ENCODE results near the gene SLC19A3.

Gene SLC19A3

DNA sequence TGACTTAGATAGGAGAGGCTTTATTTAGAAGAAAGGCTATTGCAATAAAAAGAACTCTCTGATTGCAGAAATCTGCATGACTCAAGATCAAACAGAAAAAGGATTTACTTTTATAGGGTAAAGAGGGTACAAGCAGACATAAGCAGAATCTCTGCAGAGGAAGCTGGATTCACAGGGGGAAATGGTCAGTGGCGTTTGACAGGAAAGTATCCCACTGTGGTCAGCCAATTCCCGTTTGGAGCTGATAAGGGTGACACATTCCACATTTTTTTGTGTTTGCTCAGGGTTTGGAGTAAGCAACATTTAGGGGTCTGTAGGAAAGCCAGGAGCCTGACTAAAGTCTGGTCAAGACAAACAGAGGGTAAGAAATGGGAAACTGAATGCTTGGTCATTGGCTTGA, 75.2 kb downstream of the SLC19A3 start:
- H3K4me3 ChIP-seq (ENCODE audit: low read depth, low read length): no peak overlapping the region
- H3K36me3 ChIP-seq (ENCODE audit: control insufficient read depth in 2 of 2, insufficient read depth in 1 of 2, low read length in 2 of 2): no peaks in the 10 kb centered on the region
- TF ChIP-seq ZNF311 (tag by site-specific recombination; IDR thresholded peaks at IDR 0.05; ENCODE audit: borderline replicate concordance) (no peak), ZBTB7A (tag by site-specific recombination; IDR thresholded peaks at IDR 0.05; ENCODE audit: low read depth) (no peak), ZNF623 (tag by site-specific recombination; IDR thresholded peaks at IDR 0.05) (no peak)
- no peaks in the 10 kb centered on the region for H3K9me3 ChIP-seq (ENCODE audit: control insufficient read depth, insufficient read depth, low read depth, low read length)
- POLR2A ChIA-PET: no interaction called here
- no peaks in the 10 kb centered on the region for H3K4me1 ChIP-seq (ENCODE audit: control insufficient read depth, insufficient read depth, low read length)
- H3K27ac ChIP-seq (ENCODE audit: extremely low read depth, low read depth, low read length): no peak overlapping the region
- CTCF ChIA-PET: interaction anchor here (0.7 kb wide), 1 partner anchor 16 kb away, joined by 3 read pairs; no protein-coding TSS in a partner anchor

DNA sequence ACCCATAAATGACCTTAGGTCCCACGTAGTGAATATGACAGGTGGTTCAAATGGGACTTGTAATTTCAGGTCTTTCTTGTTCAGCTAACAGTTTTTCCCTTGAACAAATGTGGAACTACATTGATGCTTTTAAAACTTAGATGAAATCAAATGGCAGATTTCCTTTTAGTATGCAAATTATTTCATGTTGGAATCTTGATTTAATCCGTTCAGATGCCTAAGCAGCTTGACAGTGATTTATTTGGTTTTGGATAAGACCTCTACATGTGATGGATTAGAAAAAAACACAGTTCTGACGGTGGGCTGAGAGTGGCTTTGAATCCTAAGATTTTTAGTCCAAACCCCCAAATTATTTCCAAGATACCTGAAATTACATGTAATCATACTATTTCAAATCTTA, 83.6 kb downstream of the SLC19A3 start:
- Histone ChIP-seq H3K36me3 (ENCODE audit: control insufficient read depth in 2 of 2, insufficient read depth in 1 of 2, low read length in 2 of 2) (no peaks in the 10 kb centered on the region), H3K9me3 (ENCODE audit: control insufficient read depth, insufficient read depth, low read depth, low read length) (no peaks in the 10 kb centered on the region), H3K27ac (ENCODE audit: extremely low read depth, low read depth, low read length) (no peak overlapping the region), H3K4me1 (ENCODE audit: control insufficient read depth, insufficient read depth, low read length) (no peaks in the 10 kb centered on the region), H3K4me3 (ENCODE audit: low read depth, low read length) (no peak overlapping the region)
- ChIA-PET CTCF (interaction anchor here (0.5 to 0.9 kb wide), 3 partner anchors 10 to 132 kb away, joined by 3 to 4 read pairs (median 3); no protein-coding TSS in a partner anchor), POLR2A (no interaction called here)
- TF ChIP-seq ZNF155 (tag by site-specific recombination; IDR thresholded peaks at IDR 0.05): no peak
- TF ChIP-seq ZNF433 (tag by site-specific recombination; IDR thresholded peaks at IDR 0.05; ENCODE audit: low read depth): no peak
- TF ChIP-seq, protein P1, sequence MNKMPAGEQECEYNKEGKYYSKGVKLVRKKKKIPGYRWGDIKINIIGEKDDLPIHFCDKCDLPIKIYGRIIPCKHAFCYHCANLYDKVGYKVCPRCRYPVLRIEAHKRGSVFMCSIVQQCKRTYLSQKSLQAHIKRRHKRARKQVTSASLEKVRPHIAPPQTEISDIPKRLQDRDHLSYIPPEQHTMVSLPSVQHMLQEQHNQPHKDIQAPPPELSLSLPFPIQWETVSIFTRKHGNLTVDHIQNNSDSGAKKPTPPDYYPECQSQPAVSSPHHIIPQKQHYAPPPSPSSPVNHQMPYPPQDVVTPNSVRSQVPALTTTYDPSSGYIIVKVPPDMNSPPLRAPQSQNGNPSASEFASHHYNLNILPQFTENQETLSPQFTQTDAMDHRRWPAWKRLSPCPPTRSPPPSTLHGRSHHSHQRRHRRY (tag by site-specific recombination; IDR thresholded peaks at IDR 0.05): no peak
- TF ChIP-seq ZNF701 (tag by site-specific recombination; IDR thresholded peaks at IDR 0.05): no peak
- no peak for TF ChIP-seq ZNF404 (tag by site-specific recombination; IDR thresholded peaks at IDR 0.05)
- TF ChIP-seq, protein P2, sequence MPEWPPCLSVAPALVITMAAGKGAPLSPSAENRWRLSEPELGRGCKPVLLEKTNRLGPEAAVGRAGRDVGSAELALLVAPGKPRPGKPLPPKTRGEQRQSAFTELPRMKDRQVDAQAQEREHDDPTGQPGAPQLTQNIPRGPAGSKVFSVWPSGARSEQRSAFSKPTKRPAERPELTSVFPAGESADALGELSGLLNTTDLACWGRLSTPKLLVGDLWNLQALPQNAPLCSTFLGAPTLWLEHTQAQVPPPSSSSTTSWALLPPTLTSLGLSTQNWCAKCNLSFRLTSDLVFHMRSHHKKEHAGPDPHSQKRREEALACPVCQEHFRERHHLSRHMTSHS (tag by site-specific recombination; IDR thresholded peaks at IDR 0.05): no peak
- TF ChIP-seq MYNN (tag by site-specific recombination; IDR thresholded peaks at IDR 0.05; ENCODE audit: borderline replicate concordance): no peak
- TF ChIP-seq ZNF707 (tag by site-specific recombination; IDR thresholded peaks at IDR 0.05): no peak
- TF ChIP-seq, protein P3, sequence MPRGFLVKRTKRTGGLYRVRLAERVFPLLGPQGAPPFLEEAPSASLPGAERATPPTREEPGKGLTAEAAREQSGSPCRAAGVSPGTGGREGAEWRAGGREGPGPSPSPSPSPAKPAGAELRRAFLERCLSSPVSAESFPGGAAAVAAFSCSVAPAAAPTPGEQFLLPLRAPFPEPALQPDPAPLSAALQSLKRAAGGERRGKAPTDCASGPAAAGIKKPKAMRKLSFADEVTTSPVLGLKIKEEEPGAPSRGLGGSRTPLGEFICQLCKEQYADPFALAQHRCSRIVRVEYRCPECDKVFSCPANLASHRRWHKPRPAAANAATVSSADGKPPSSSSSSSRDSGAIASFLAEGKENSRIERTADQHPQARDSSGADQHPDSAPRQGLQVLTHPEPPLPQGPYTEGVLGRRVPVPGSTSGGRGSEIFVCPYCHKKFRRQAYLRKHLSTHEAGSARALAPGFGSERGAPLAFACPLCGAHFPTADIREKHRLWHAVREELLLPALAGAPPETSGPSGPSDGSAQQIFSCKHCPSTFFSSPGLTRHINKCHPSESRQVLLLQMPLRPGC (tag by site-specific recombination; IDR thresholded peaks at IDR 0.05): no peak
- TF ChIP-seq, protein P4, sequence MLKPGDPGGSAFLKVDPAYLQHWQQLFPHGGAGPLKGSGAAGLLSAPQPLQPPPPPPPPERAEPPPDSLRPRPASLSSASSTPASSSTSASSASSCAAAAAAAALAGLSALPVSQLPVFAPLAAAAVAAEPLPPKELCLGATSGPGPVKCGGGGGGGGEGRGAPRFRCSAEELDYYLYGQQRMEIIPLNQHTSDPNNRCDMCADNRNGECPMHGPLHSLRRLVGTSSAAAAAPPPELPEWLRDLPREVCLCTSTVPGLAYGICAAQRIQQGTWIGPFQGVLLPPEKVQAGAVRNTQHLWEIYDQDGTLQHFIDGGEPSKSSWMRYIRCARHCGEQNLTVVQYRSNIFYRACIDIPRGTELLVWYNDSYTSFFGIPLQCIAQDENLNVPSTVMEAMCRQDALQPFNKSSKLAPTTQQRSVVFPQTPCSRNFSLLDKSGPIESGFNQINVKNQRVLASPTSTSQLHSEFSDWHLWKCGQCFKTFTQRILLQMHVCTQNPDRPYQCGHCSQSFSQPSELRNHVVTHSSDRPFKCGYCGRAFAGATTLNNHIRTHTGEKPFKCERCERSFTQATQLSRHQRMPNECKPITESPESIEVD (tag by site-specific recombination; IDR thresholded peaks at IDR 0.05): no peak
- no peak for TF ChIP-seq ZNF610 (tag by site-specific recombination; IDR thresholded peaks at IDR 0.05; ENCODE audit: borderline replicate concordance)
- TF ChIP-seq MZF1 (tag by site-specific recombination; IDR thresholded peaks at IDR 0.05; ENCODE audit: borderline replicate concordance): no peak
- no peak for TF ChIP-seq ZNF211 (tag by site-specific recombination; IDR thresholded peaks at IDR 0.05; ENCODE audit: low read depth)
- no peak for TF ChIP-seq ZEB2 (tag by site-specific recombination; IDR thresholded peaks at IDR 0.05)
- TF ChIP-seq, protein P5, sequence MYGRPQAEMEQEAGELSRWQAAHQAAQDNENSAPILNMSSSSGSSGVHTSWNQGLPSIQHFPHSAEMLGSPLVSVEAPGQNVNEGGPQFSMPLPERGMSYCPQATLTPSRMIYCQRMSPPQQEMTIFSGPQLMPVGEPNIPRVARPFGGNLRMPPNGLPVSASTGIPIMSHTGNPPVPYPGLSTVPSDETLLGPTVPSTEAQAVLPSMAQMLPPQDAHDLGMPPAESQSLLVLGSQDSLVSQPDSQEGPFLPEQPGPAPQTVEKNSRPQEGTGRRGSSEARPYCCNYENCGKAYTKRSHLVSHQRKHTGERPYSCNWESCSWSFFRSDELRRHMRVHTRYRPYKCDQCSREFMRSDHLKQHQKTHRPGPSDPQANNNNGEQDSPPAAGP (tag by site-specific recombination; IDR thresholded peaks at IDR 0.05): no peak
- TF ChIP-seq, protein P6, sequence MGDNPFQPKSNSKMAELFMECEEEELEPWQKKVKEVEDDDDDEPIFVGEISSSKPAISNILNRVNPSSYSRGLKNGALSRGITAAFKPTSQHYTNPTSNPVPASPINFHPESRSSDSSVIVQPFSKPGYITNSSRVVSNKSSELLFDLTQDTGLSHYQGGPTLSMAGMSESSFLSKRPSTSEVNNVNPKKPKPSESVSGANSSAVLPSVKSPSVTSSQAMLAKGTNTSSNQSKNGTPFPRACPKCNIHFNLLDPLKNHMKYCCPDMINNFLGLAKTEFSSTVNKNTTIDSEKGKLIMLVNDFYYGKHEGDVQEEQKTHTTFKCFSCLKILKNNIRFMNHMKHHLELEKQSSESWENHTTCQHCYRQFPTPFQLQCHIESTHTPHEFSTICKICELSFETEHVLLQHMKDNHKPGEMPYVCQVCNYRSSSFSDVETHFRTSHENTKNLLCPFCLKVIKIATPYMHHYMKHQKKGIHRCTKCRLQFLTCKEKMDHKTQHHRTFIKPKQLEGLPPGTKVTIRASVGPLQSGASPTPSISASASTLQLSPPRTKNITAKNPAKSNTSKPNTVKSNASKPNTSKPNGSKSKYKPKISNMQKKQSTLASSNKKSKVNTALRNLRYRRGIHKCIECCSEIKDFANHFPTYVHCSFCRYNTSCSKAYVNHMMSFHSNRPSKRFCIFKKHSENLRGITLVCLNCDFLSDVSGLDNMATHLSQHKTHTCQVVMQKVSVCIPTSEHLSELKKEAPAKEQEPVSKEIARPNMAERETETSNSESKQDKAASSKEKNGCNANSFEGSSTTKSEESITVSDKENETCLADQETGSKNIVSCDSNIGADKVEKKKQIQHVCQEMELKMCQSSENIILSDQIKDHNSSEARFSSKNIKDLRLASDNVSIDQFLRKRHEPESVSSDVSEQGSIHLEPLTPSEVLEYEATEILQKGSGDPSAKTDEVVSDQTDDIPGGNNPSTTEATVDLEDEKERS (tag by site-specific recombination; IDR thresholded peaks at IDR 0.05): no peak
